ENCODE data around the gene USP2.

DNA sequence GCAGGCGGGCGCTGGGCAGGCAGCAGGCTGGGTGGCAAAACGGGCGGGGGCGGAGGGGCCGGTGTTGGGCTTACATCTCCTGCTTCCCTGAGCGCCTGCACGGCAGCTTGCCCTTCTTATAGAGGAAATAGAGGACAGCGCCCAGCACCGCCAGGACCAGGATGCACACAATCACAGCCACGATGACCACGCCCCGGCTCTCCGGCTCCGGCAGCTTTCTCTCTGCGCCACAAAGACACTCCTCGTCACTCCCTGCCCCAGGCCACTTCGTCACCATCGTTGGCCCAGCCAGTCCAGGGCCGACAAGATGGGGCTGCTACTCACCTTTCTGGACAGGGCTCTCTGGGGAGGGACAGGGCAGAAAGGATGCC is 70.8 kb downstream of the USP2 start:
- no peak for TF ChIP-seq EZH2 (IDR thresholded peaks at IDR 0.05; ENCODE audit: insufficient read depth, low read length)
- TF ChIP-seq, protein P1, sequence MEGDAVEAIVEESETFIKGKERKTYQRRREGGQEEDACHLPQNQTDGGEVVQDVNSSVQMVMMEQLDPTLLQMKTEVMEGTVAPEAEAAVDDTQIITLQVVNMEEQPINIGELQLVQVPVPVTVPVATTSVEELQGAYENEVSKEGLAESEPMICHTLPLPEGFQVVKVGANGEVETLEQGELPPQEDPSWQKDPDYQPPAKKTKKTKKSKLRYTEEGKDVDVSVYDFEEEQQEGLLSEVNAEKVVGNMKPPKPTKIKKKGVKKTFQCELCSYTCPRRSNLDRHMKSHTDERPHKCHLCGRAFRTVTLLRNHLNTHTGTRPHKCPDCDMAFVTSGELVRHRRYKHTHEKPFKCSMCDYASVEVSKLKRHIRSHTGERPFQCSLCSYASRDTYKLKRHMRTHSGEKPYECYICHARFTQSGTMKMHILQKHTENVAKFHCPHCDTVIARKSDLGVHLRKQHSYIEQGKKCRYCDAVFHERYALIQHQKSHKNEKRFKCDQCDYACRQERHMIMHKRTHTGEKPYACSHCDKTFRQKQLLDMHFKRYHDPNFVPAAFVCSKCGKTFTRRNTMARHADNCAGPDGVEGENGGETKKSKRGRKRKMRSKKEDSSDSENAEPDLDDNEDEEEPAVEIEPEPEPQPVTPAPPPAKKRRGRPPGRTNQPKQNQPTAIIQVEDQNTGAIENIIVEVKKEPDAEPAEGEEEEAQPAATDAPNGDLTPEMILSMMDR (IDR thresholded peaks at IDR 0.05; ENCODE audit: insufficient read depth, low read depth, low read length) = no peak
